HG02852 (cell line): ENCODE measurements around the gene RBMS3.
"Not testable (repeated sequence)": the region's sequence is repeated elsewhere in the genome, so short reads cannot be mapped to it uniquely, and the experiment has no call there.

Experiments
- ATAC-seq: cut with Tn5 transposase; IDR thresholded peaks from one replicate; pipeline ENCODE4 v1.9.1; 2021; ENCODE audit warnings: mild to moderate bottlenecking, moderate library complexity; ENCODE audit not compliant: unreplicated experiment

The RBMS3 gene

GRCh38 chr3:29972320-29972993 is 691.6 kb downstream of the RBMS3 start:
- no peak for ATAC-seq

GRCh38 chr3:29973763-29974162 is 692.9 kb downstream of the RBMS3 start:
- ATAC-seq: no peak

GRCh38 chr3:29976871-29977270 is 696.0 kb downstream of the RBMS3 start:
- ATAC-seq: no peak

GRCh38 chr3:29977360-29977759 is 696.5 kb downstream of the RBMS3 start:
- ATAC-seq: no peak

- no peak for ATAC-seq
Observed at GRCh38 chr3:29978036-29978435, 697.2 kb downstream of the RBMS3 start.

GRCh38 chr3:29991198-29991597 is 710.3 kb downstream of the RBMS3 start:
- no peak for ATAC-seq

- ATAC-seq: no peak
Observed at GRCh38 chr3:30002797-30003196, 721.9 kb downstream of the RBMS3 start.

- ATAC-seq: no peak
Observed at GRCh38 chr3:30003741-30004140, 722.9 kb downstream of the RBMS3 start.

GRCh38 chr3:30004481-30004880 is 723.6 kb downstream of the RBMS3 start:
- ATAC-seq: no peak

GRCh38 chr3:30006111-30006510 is 725.2 kb downstream of the RBMS3 start:
- ATAC-seq: no peak

GRCh38 chr3:30007668-30008067 is 726.8 kb downstream of the RBMS3 start:
- ATAC-seq: no peak

GRCh38 chr3:30011237-30011803 is 730.4 kb downstream of the RBMS3 start:
- no peak for ATAC-seq

GRCh38 chr3:30012941-30013543 is 732.2 kb downstream of the RBMS3 start:
- ATAC-seq: no peak

GRCh38 chr3:30017901-30018300 is 737.0 kb downstream of the RBMS3 start:
- ATAC-seq: no peak

- no peak for ATAC-seq
Observed at GRCh38 chr3:30020380-30020779, 739.5 kb downstream of the RBMS3 start.

GRCh38 chr3:30024466-30024865 is 743.6 kb downstream of the RBMS3 start:
- ATAC-seq: no peak

- no peak for ATAC-seq
Observed at GRCh38 chr3:30026851-30027250, 746.0 kb downstream of the RBMS3 start.

- ATAC-seq: no peak
Observed at GRCh38 chr3:30034246-30034991, 753.5 kb downstream of the RBMS3 start.

- no peak for ATAC-seq
Observed at GRCh38 chr3:30035935-30036567, 755.2 kb downstream of the RBMS3 start.

- ATAC-seq: no peak
Observed at GRCh38 chr3:30040126-30040525, 759.3 kb downstream of the RBMS3 start.

- ATAC-seq: not testable (repeated sequence)
Observed at GRCh38 chr3:30041481-30041880, 760.6 kb downstream of the RBMS3 start.
